VCaP (cell line): Measurements from ENCODE around the gene COLEC12.

Source experiments
- H3K27ac ChIP-seq: fragments of 450-650 bp; 2 replicates; pipeline ENCODE4 v1.5.1; 2017
- TF ChIP-seq, protein P1 (sequence below): fragments of 450-650 bp; conservative IDR thresholded peaks from 2 replicates; pipeline ENCODE4 v1.5.1; 2017; ENCODE audit warnings: mild to moderate bottlenecking, moderate library complexity

Gene COLEC12

DNA sequence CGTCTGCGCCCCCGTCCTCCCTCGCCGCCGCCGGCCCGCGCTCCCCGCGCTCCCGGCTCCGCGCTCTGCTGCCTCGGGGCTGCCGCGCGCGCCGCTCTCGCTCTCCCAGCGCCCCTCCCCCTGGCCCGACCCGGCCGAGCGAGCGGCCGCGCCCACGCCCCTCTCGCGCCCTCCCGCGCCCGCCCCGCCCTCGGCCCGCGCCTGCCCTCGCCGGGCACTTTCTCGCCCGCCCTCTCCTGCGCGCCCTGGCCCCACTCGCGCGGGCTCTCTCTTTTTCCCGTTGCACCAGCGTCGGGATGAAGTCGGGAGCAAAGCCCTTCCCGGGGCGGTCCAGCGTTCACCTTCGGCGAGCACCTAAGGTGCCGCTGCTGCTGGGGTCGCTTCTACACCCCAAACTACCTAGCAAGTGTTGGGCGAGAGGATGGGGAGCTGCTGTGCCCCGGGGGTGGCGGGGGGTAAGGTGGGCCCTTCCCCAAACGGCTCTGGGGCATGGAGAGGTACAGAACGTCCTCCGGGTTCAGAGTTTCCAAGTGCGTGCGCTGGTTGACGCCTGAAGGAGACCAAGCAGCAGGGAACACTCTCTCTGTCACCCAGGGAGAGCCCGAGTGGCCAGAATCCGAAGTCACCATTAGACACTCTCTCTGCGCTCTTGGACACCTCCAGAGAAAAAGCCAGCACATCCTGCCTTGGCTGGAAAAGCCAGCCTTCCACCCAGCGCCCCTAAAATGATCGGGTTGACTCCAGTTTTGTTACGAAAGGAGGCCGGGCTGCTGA, at the start of gene COLEC12:
COLEC12 (minus strand) TSS at position 70 of the 774 bp plus-strand sequence. CDS start 187 bp downstream, outside the sequence.
- peak within 1 kb of the TSS; percentile 89 for H3K27ac ChIP-seq
- TF ChIP-seq, protein P1, sequence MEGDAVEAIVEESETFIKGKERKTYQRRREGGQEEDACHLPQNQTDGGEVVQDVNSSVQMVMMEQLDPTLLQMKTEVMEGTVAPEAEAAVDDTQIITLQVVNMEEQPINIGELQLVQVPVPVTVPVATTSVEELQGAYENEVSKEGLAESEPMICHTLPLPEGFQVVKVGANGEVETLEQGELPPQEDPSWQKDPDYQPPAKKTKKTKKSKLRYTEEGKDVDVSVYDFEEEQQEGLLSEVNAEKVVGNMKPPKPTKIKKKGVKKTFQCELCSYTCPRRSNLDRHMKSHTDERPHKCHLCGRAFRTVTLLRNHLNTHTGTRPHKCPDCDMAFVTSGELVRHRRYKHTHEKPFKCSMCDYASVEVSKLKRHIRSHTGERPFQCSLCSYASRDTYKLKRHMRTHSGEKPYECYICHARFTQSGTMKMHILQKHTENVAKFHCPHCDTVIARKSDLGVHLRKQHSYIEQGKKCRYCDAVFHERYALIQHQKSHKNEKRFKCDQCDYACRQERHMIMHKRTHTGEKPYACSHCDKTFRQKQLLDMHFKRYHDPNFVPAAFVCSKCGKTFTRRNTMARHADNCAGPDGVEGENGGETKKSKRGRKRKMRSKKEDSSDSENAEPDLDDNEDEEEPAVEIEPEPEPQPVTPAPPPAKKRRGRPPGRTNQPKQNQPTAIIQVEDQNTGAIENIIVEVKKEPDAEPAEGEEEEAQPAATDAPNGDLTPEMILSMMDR = no peak

DNA sequence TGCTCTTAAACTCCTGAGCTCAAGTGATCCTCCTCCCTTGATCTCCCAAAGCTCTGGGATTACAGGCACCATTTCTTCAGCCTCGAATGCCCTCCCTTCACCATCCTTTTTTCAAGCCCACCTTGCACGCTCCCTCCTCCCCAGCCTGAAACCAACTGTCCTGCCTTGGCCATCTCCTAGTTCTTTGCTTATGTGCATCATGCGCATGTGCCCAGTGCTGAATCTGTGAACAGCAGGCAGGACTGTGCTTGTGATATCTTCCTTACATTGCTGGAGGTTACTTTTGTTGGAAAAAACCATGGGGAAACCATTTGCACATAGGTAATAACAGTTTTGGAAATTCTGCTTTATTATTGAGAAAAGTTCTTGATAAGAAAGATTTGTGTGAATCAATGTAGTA, 49.5 kb upstream of the COLEC12 start:
- no peak overlapping the region for H3K27ac ChIP-seq
- TF ChIP-seq, protein P1 = no peak

DNA sequence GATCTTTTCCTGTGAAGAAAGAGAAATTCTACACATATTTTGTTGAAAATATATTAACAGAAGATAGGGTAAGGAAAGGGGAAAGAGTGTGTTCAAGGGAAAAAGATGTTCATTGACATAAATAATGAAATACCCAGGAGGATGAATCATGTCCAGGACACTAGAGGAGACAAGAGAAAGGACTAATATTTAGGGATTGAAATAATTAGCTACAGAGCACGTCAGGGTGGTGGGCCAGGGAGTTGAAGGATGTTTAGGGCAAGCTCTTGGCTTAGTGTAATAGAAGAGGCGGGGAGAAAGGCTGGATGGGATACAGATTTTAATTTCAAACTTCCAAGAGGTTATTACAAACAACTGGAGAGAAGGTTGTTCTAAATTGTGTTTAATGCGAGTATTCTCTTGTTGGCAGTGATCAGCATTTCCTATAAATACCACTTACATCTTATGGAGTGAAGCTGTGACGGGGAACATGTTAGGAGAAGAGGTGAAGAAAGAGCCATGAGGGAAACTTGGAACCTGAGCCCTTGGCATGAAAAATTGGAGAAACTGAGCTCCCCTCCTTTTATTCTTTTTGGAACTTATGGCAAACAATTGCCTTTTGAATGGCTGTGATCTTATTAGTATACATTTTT, 43.1 kb upstream of the COLEC12 start:
- TF ChIP-seq, protein P1 = no peak
- no peak overlapping the region for H3K27ac ChIP-seq

DNA sequence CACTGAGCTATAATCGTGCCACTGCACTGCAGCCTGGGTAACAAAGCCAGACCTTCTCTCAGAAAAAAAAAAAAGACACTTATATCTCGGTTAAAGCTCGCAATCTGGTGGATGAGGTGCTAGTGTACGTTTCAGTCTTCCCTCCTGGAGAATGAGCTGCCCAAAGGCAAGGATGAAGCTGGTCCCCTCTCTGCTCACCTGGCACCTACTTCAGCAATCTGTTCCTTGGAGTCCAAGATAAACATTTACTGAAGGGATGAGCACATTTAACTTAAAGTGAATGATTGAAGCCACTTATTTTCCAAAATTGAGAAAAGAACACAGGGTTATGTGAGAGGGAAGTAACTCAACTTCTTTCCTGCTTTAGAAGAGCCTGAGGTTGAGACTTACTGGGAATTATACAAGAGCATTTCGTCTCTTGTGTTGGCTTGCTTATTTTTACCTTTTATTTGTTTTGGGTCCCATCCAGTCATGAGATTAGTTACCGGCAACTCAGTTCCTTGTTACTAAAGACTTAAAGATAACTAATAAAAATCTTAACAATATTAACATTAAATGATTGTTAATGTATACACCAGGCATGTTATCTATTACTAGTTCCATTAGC, 33.6 kb upstream of the COLEC12 start:
- H3K27ac ChIP-seq = peak overlapping the region; percentile 84
- TF ChIP-seq, protein P1 = no peak

DNA sequence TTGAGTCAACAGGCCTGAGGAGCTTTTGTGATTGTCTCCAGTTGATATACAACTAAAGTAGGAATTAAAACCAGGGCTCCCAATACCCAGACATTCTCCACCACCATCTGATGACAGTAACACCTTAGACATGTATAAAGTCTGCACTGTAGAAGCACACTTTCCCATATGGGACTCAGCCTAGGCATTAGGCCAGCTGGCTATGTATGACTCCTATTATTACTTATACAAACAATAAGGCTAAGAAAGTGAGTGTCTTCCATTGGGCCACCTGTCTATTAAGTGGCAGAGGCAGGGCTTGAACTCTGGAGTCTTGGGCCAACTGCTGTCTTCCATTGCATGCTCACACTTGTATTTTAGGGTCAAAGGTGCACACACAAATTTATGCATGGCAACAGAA, 32.1 kb upstream of the COLEC12 start:
- H3K27ac ChIP-seq = peak overlapping the region; percentile 84
- TF ChIP-seq, protein P1 = no peak

DNA sequence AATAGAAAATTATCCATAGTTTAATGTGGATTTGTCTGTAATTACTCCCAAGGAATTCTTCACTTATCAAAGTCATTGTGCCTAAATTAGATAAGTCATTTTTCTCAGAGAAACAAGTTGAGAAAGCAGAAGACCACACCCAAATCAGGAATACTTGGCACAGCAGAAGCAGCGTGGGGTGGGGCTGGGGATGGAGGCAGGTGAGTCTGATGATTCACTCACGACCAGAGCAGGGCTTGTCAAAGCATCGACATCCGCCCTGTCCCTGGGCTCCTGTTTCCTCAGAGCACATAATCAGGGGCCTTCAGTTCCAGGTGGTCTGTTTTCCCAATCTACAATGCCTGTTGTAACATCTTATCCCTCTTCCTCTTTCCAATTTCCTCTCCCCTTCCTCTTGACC, 31.5 kb upstream of the COLEC12 start:
- TF ChIP-seq, protein P1 = no peak
- peak overlapping the region; percentile 84 for H3K27ac ChIP-seq

DNA sequence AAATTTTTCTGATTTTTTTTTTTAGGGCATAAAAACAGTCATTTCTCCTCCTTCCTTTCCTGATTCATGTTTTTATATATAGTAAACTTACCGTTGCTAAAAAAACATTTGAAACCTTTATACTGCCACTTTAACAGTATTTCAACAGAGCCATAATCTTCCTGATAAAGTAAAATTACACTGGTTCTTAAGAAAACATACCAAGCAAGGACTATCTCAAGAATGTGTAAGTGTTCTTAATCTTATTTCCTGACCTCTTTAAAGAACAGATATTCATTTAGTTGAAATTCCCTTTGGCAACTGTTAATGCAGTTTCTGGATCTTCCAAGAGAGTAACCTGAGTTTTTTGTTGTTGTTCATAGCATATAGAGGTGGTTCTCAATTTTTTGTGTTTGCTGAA, 26.6 kb upstream of the COLEC12 start:
- H3K27ac ChIP-seq = no peak overlapping the region
- TF ChIP-seq, protein P1 = no peak
